Measurements from ENCODE around the gene ANKRD10. TPM values are rescaled to one million over a fixed set of nuclear protein-coding genes. Genes with fewer than 3 reads are reported as not detected.

The ANKRD10 gene
- total RNA-seq, 2 experiments from 2014 or later = 127 to 129 TPM

DNA sequence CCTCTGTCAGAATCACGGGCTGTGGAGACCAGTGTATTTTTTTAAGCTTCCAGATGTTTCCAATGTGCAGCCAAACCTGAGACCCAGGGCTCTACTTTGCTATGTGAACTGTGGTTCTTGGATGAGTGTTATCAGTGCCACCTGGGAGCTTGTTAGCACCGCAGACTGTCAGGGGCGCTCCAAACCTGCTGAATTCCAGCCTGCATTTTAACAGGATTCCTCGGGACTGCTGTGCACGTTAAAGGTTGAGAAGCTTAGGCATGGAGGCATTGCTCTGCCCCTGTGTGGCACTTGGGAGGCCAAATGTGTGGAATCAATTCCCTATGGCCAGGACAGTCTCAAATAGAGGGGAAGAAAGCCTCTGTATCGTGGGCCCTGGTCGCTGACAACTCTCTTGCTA, 80.3 kb downstream of the ANKRD10 start:
- Mint-ChIP-seq H3K36me3 (ENCODE audit: low read depth) (no peaks in the 10 kb centered on the region), H3K9me3 (no peaks in the 10 kb centered on the region), H3K4me3 (no peak overlapping the region), H3K27ac (no peak overlapping the region), H3K4me1 (no peaks in the 10 kb centered on the region), H3K27me3 (peaks cover 35% of the 10 kb centered on the region)
- CTCF ChIA-PET = no interaction called here
- DNase-seq = no peak
- POLR2A ChIA-PET = no interaction called here

- Mint-ChIP-seq H3K36me3 (ENCODE audit: low read depth) (no peaks in the 10 kb centered on the region), H3K9me3 (no peaks in the 10 kb centered on the region), H3K4me3 (no peak overlapping the region), H3K27ac (no peak overlapping the region), H3K4me1 (no peaks in the 10 kb centered on the region), H3K27me3 (peaks cover 29% of the 10 kb centered on the region)
- no peak for DNase-seq
- ChIA-PET POLR2A (interaction anchor here (0.7 kb wide), 1 partner anchor 117 kb away, joined by 6 read pairs; no protein-coding TSS in a partner anchor), CTCF (no interaction called here)
Measured at GRCh38 chr13:110832531-110832930, 82.3 kb downstream of the ANKRD10 start.

DNA sequence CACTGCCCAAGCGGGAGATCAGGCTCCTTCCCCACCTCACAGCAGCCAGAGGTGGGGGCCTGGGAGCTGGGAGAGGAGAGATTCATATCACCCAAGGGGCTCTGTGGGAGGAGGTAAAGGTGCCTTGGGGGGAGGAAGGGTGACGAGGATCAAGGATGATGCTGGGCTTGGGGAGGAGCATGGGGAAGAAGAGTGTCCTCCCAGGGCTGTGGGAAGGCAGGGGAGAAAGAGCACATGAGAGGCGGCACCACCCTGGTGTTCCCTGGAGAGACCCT, 82.7 kb downstream of the ANKRD10 start:
- no peak overlapping the region for H3K27ac Mint-ChIP-seq
- no peak overlapping the region for H3K4me3 Mint-ChIP-seq
- ChIA-PET CTCF (no interaction called here), POLR2A (interaction anchor here (0.7 kb wide), 1 partner anchor 117 kb away, joined by 6 read pairs; no protein-coding TSS in a partner anchor)
- DNase-seq = no peak
- no peaks in the 10 kb centered on the region for H3K4me1 Mint-ChIP-seq
- peaks cover 27% of the 10 kb centered on the region for H3K27me3 Mint-ChIP-seq
- H3K9me3 Mint-ChIP-seq = no peaks in the 10 kb centered on the region
- no peaks in the 10 kb centered on the region for H3K36me3 Mint-ChIP-seq (ENCODE audit: low read depth)

- Mint-ChIP-seq H3K27me3 (peaks cover 22% of the 10 kb centered on the region), H3K27ac (no peak overlapping the region), H3K4me1 (no peaks in the 10 kb centered on the region), H3K9me3 (no peaks in the 10 kb centered on the region), H3K4me3 (no peak overlapping the region), H3K36me3 (ENCODE audit: low read depth) (no peaks in the 10 kb centered on the region)
- POLR2A ChIA-PET = interaction anchor here (0.7 kb wide), 1 partner anchor 116 kb away, joined by 6 read pairs; no protein-coding TSS in a partner anchor
- CTCF ChIA-PET = no interaction called here
- no peak for DNase-seq
Measured at GRCh38 chr13:110831437-110832204, 83.2 kb downstream of the ANKRD10 start.

- Mint-ChIP-seq H3K36me3 (ENCODE audit: low read depth) (no peaks in the 10 kb centered on the region), H3K9me3 (no peaks in the 10 kb centered on the region), H3K27me3 (peaks cover 19% of the 10 kb centered on the region), H3K27ac (no peak overlapping the region), H3K4me1 (no peaks in the 10 kb centered on the region), H3K4me3 (no peak overlapping the region)
- CTCF ChIA-PET = no interaction called here
- POLR2A ChIA-PET = no interaction called here
- no peak for DNase-seq
Measured at GRCh38 chr13:110830800-110831371, 84.0 kb downstream of the ANKRD10 start.

DNA sequence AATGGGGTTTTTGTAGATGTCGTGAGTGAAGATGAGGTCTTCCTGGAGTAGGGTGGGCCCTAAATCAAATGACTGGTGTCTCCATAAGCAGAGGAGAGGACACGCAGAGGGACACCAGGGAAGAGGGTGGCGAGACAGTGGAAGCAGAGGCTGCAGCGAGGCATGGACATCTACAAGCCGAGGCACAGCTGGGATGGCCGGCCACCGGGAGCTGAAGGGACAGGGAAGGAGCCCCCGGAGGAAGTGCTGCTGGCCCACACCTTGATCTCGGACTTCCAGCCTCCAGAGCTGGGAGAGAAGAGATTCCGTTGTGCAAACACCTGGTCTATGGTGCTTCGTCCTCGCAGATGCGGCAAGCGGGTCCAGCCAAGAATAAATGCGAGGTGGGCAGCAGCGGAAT, 84.5 kb downstream of the ANKRD10 start:
- H3K9me3 Mint-ChIP-seq = no peaks in the 10 kb centered on the region
- no peaks in the 10 kb centered on the region for H3K4me1 Mint-ChIP-seq
- peaks cover 14% of the 10 kb centered on the region for H3K27me3 Mint-ChIP-seq
- CTCF ChIA-PET = no interaction called here
- DNase-seq = no peak
- POLR2A ChIA-PET = no interaction called here
- no peaks in the 10 kb centered on the region for H3K36me3 Mint-ChIP-seq (ENCODE audit: low read depth)
- H3K27ac Mint-ChIP-seq = no peak overlapping the region
- H3K4me3 Mint-ChIP-seq = no peak overlapping the region

DNA sequence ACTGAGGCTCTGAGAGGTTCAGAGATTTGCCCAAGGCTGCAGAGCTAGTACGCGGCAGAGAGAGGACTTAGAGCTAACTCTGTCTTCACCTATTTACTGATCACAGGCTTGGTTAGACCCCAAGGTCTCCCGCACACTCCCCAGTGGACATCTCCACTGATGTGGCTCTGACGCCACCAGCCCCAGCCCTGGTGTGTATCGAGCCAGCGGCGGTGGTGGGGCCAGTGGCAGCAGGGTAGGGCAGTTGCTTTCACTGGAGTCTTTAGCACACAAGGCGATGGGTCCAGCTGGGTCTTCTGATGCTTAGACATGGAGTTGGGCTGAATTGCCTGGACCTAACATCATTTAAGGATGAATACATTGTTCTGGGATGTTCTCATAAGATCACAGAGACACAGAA, 85.4 kb downstream of the ANKRD10 start:
- DNase-seq = no peak
- no peak overlapping the region for H3K4me3 Mint-ChIP-seq
- no peaks in the 10 kb centered on the region for H3K9me3 Mint-ChIP-seq
- POLR2A ChIA-PET = no interaction called here
- peaks cover 13% of the 10 kb centered on the region for H3K27me3 Mint-ChIP-seq
- no peak overlapping the region for H3K27ac Mint-ChIP-seq
- CTCF ChIA-PET = no interaction called here
- H3K36me3 Mint-ChIP-seq (ENCODE audit: low read depth) = no peaks in the 10 kb centered on the region
- no peaks in the 10 kb centered on the region for H3K4me1 Mint-ChIP-seq

DNA sequence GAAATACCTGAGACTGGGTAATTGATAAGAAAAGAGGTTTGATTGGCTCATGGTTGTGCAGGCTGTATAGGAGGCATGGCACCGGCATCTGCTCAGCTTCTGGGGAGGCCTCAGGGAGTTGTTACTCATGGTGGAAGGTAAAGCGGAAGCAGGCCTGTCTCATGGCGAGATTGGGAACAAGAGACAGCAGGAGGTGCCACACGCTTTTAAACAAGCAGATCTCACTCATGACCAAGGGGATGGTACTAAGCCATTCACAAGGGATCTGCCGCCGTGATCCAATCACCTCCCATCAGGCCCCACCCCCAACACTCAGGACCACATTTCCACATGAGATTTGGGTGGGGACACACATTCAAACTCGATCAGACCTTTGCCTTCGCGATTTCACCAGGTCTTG, 86.2 kb downstream of the ANKRD10 start:
- ChIA-PET CTCF (no interaction called here), POLR2A (no interaction called here)
- Mint-ChIP-seq H3K9me3 (no peaks in the 10 kb centered on the region), H3K4me3 (no peak overlapping the region), H3K27me3 (peaks cover 12% of the 10 kb centered on the region), H3K4me1 (no peaks in the 10 kb centered on the region), H3K36me3 (ENCODE audit: low read depth) (no peaks in the 10 kb centered on the region), H3K27ac (no peak overlapping the region)
- no peak for DNase-seq

Other genes with a start within 250 kb of the ANKRD10 start
- gene CARS2, start 209.0 kb downstream of the ANKRD10 start, total RNA-seq = 10 to 100 TPM; 51.8 to 53.5 TPM
- gene ING1, start 201.4 kb downstream of the ANKRD10 start, total RNA-seq = 10 to 100 TPM; 23.0 to 23.7 TPM
- 10 to 100 TPM; 67.9 to 68.9 TPM for gene ARHGEF7, start 200.2 kb upstream of the ANKRD10 start, total RNA-seq

Measured in activated CD4-positive, alpha-beta memory T cell treated with anti-CD3 and anti-CD28 coated beads, Interleukin-2, amount 10 ng/mL, durations not matched to agents 7 days and 5 days (primary cell).